Skeletal muscle satellite cell (primary cell): Measurements from ENCODE around the gene DNAI7.

ENCODE experiments used
- H3K27me3 ChIP-seq: 2 replicates; pipeline ENCODE4 v1.7.0; 2013; ENCODE audit warnings: low read length; ENCODE audit not compliant: control insufficient read depth, insufficient read depth
- H3K36me3 ChIP-seq: 2 replicates; pipeline ENCODE4 v1.7.0; 2013; ENCODE audit warnings: mild to moderate bottlenecking, control low read depth, low read length; ENCODE audit not compliant: insufficient read depth
- H3K4me1 ChIP-seq: 2 replicates; pipeline ENCODE4 v1.7.0; 2013; ENCODE audit warnings: low read length; ENCODE audit not compliant: control insufficient read depth, insufficient read depth
- H3K4me2 ChIP-seq: 2 replicates; pipeline ENCODE4 v1.7.0; 2013; ENCODE audit warnings: mild to moderate bottlenecking, low read length
- H3K4me3 ChIP-seq: 2 replicates; pipeline ENCODE4 v1.7.0; 2013; ENCODE audit warnings: low read length
- H3K9ac ChIP-seq: 2 replicates; pipeline ENCODE4 v1.7.0; 2013; ENCODE audit warnings: mild to moderate bottlenecking, low read depth, low read length, moderate library complexity
- H3K9me3 ChIP-seq: replicated peaks from 2 replicates; pipeline ENCODE4 v1.7.0; 2013; ENCODE audit warnings: mild to moderate bottlenecking, control low read depth, low read length

Gene DNAI7

DNA sequence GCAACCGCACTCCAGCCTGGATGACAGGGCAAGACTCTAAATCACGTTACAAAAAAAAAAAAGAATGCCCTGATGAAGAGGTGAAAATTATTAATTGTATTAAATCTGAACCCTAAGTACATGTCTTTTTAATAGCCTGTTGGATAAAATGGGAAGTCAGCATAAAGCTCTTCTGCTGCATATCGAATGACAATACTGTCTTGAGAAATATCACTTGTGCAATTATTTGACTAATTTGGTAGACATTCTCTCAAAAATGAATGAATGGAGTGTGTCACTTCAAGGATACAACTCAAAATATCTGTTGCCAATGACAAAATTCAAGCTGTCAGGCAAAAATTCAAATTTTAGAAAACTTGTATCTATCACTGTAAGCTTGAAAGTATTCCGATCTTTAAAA lies 38.9 kb downstream of the DNAI7 start:
- no peak overlapping the region for H3K4me2 ChIP-seq
- H3K9me3 ChIP-seq, result no peaks in the 10 kb centered on the region
- H3K4me3 ChIP-seq, result no peak overlapping the region
- peaks cover 2% of the 10 kb centered on the region for H3K27me3 ChIP-seq
- no peaks in the 10 kb centered on the region for H3K36me3 ChIP-seq
- H3K9ac ChIP-seq, result no peak overlapping the region
- peaks cover 13% of the 10 kb centered on the region for H3K4me1 ChIP-seq

DNA sequence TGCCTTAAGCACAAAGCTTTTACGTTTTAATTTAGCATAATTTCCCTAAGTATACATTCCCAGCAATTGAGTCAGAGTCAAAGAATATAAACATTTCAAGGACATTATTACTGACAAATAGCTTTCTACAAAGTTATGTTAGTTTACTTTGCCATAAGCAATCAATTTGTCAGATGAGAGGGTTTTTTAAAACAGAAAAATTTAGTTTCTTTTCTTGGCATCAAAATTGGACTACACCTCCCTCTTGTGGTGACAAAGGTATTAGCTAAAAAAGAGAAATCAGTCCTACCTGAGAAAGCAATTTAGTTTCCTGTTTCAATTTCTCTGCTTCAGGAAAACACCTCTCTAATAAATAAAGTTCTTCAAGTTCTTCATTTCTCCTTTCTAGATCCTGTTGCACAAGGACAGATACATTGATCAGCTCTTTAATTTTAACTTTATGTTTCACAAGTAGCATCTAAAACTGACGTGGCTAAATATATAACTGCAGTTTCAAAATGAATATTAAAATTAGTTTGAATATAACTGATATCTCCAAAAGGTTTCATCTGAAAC lies 39.9 kb downstream of the DNAI7 start:
- Histone ChIP-seq H3K36me3 (no peaks in the 10 kb centered on the region), H3K27me3 (no peaks in the 10 kb centered on the region), H3K4me2 (peak overlapping the region; percentile 36), H3K9me3 (no peaks in the 10 kb centered on the region), H3K9ac (peak overlapping the region; percentile 41), H3K4me3 (no peak overlapping the region), H3K4me1 (peaks cover 15% of the 10 kb centered on the region)

DNA sequence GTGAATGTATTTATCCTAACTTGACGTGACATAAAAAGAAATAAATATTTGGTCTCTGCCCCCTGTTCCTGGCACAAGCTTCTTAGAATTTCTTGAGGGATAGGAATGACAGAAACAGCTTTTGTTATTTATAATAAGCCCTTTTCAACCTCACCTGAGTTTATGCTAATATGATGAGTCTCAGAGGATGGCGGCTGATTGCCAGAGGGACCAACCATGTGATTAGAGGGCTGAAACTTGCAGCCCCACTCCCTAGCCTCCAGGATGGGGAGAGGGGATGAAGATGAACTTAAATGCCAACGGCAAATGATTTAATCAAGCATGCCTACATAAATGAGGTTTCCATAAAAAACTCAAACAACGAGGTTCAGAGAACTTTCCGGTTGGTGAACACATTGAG lies 42.9 kb downstream of the DNAI7 start:
- Histone ChIP-seq H3K27me3 (no peaks in the 10 kb centered on the region), H3K4me1 (peaks cover 15% of the 10 kb centered on the region), H3K4me2 (peak overlapping the region; percentile 6), H3K9me3 (no peaks in the 10 kb centered on the region), H3K36me3 (no peaks in the 10 kb centered on the region), H3K9ac (peak overlapping the region; percentile 52), H3K4me3 (no peak overlapping the region)

DNA sequence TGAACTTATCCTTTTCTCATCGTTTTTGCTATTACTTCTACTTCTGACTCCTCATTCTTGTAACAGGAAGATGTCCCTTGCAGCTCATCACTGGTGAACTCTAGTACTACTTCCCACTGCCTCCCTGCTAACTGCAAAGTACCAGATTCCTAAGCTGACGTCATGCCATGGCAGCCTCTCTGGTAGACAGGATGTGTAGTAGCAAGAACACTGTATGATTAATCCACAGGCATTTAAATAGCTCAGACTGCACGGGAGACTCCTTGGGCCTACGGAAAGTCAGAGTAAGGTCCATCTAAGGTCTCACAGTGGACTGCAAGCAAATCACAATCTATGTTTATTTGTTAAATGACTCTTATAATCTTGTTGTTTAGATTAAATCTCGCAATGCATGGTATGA lies 43.5 kb downstream of the DNAI7 start:
- H3K4me2 ChIP-seq, result peak overlapping the region; percentile 6
- no peaks in the 10 kb centered on the region for H3K9me3 ChIP-seq
- no peak overlapping the region for H3K4me3 ChIP-seq
- no peaks in the 10 kb centered on the region for H3K27me3 ChIP-seq
- no peaks in the 10 kb centered on the region for H3K36me3 ChIP-seq
- H3K4me1 ChIP-seq, result peaks cover 15% of the 10 kb centered on the region
- peak overlapping the region; percentile 52 for H3K9ac ChIP-seq

DNA sequence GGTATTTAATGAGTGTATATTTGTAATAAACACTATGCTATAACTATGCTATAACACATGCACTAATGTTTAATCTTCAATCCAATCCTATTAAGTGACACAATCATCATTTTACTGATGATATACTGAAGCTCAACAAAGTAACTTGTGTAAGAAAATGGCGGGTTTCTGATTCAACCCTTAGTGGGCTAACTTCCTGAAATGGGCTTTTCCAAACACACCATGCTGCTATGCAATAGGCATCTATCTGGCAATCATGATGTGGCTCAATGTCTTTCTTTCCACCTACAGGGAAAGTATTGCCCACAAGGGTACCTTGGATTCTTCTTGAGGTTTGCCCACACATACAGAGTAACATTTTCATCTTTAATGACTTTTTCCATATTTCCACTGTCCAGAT lies 48.3 kb downstream of the DNAI7 start:
- Histone ChIP-seq H3K4me2 (no peak overlapping the region), H3K36me3 (no peaks in the 10 kb centered on the region)

DNA sequence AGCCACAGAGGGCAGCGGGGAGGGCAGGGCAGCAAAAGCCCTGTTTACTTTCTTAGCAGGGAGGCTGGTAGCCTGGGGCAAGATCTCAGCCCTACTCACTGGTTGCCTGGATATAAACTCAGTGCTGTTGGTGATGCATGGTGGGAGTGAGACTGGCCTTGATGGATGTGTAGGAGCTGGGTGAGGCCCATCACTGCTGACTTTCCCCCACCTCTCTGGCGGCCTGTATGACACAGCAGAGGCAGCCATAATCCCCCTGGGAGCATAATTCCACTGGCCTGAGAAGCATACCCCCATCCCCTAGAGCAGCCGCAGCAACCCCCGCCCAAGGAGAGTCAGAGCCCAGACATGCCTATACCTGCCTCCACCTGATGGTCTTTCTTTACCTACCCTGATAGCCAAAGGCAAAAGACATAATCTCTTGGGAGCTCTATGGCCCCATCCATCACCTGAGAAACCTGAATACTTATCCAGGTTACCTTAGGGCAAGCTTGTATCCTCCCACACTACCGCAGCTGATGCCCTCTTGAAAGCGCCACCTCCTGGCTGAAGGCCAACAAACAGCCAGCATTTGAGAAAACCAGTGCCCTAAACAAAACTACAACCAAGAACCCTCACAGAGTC lies 59.3 kb downstream of the DNAI7 start:
- no peaks in the 10 kb centered on the region for H3K4me1 ChIP-seq
- no peaks in the 10 kb centered on the region for H3K9me3 ChIP-seq
- H3K4me3 ChIP-seq, result no peak overlapping the region
- H3K9ac ChIP-seq, result no peak overlapping the region
- H3K36me3 ChIP-seq, result no peaks in the 10 kb centered on the region
- peaks cover 5% of the 10 kb centered on the region for H3K27me3 ChIP-seq
- no peak overlapping the region for H3K4me2 ChIP-seq

More for the DNA sequence above, 48.3 kb downstream of the DNAI7 start:
- Histone ChIP-seq H3K9me3 (no peaks in the 10 kb centered on the region), H3K4me1 (peaks cover 6% of the 10 kb centered on the region), H3K4me3 (no peak overlapping the region), H3K9ac (no peak overlapping the region), H3K27me3 (no peaks in the 10 kb centered on the region)

DNA sequence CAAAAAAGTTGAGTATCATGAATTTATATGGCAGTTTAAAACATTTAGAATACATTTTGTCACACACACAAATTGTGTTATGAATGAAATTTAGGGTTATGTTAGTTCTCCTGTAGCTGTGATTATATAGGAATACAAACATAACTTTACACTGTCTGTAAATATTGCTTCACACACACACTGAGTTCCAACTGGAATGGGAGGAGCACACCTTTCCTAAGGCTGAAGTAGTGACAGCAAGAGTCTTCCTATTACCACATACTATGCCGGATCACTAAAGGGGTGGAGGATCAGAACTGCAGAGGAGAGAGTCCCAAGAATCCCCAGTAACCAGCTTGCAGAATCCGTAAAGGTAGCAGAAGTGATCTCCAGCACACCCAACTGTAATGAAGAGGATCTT lies 63.7 kb downstream of the DNAI7 start:
- Histone ChIP-seq H3K9me3 (no peaks in the 10 kb centered on the region), H3K9ac (no peak overlapping the region), H3K27me3 (peaks cover 5% of the 10 kb centered on the region), H3K4me2 (no peak overlapping the region), H3K36me3 (no peaks in the 10 kb centered on the region), H3K4me1 (no peaks in the 10 kb centered on the region), H3K4me3 (no peak overlapping the region)

DNA sequence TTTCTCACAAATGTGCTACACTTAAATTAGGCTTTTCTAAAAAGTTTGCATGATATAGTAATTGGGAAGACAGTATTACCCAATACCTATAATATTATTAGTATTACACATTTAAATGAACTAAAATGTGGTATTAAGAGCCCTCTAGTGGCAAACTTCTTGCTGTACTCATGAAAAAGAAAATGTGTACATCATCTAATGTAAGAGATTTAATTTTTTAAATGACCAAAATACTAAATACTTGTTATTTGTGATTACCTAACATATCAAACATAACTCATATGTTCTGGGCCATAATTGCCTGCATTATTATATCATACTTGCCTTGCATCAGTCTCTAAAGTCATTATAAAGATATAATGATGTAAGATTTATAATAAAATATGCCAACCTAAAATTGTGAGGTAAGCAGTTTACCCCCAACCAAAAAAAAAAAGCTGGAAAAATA lies 64.2 kb downstream of the DNAI7 start:
- peaks cover 5% of the 10 kb centered on the region for H3K27me3 ChIP-seq
- no peak overlapping the region for H3K4me3 ChIP-seq
- H3K36me3 ChIP-seq, result no peaks in the 10 kb centered on the region
- no peaks in the 10 kb centered on the region for H3K9me3 ChIP-seq
- H3K4me1 ChIP-seq, result no peaks in the 10 kb centered on the region
- no peak overlapping the region for H3K4me2 ChIP-seq
- H3K9ac ChIP-seq, result no peak overlapping the region

DNA sequence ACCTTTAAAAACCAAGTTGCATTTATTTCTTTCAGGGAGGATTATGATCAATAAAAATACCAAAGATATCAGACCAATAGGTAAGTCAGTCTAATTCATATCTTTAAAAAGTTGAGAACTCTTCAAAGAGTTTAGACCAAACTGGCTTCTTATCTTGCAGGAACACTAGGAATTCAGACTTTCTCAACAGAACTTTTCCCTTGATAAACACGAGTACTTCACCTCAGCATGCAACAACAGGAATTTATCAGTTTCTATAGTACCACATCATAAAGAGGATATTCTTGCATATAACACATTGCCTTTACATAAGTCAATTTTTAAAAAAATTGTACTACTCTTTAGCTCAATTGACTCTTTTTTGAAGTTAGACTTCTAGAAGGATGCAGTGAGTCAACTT lies 68.2 kb downstream of the DNAI7 start:
- Histone ChIP-seq H3K4me1 (no peaks in the 10 kb centered on the region), H3K4me3 (no peak overlapping the region), H3K27me3 (peaks cover 5% of the 10 kb centered on the region), H3K9me3 (no peaks in the 10 kb centered on the region), H3K4me2 (no peak overlapping the region), H3K9ac (no peak overlapping the region), H3K36me3 (no peaks in the 10 kb centered on the region)

DNA sequence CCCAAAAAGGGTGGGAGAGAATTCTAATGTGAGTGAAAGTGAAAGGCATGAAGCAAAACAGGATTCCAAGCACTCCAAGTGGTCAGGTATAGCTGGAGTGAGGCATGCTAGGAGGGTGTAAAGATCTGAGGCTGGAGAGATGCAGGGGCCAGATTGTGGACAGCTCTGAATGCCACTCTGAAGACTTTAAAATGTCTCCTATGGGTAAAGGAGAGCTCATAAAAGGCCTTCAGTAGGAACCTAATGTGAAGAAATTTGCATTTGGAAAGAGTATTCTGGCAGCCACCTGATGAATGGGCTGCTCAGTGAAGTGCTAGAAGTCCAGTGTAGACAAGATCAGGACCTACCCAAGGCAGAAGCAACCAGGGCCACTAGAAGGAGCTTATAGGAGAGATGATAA lies 68.9 kb downstream of the DNAI7 start:
- Histone ChIP-seq H3K4me3 (no peak overlapping the region), H3K27me3 (no peaks in the 10 kb centered on the region), H3K9ac (no peak overlapping the region), H3K4me2 (no peak overlapping the region), H3K9me3 (no peaks in the 10 kb centered on the region), H3K36me3 (no peaks in the 10 kb centered on the region), H3K4me1 (no peaks in the 10 kb centered on the region)

DNA sequence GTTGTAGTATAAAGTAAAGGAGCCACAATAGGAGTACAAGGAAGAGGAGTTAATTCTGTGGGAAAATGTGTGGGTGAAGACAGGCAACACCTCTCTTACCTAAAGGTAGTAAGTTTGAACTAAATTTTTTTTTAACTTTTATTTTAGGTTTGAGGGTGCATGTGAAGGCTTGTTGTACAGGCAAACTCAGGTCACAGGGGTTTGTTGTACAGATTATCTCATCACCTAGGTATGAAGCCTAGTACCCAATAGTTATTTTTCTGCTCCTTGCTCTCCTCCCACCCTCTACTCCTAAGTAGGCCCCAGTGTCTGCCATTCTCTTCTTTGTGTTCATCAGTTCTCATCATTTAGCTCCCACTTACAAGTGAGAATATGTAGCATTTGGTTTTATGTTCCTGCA lies 70.5 kb downstream of the DNAI7 start:
- H3K36me3 ChIP-seq, result no peaks in the 10 kb centered on the region
- no peaks in the 10 kb centered on the region for H3K4me1 ChIP-seq
- no peaks in the 10 kb centered on the region for H3K27me3 ChIP-seq
- H3K9me3 ChIP-seq, result no peaks in the 10 kb centered on the region
- H3K9ac ChIP-seq, result no peak overlapping the region
- H3K4me2 ChIP-seq, result no peak overlapping the region
- no peak overlapping the region for H3K4me3 ChIP-seq

DNA sequence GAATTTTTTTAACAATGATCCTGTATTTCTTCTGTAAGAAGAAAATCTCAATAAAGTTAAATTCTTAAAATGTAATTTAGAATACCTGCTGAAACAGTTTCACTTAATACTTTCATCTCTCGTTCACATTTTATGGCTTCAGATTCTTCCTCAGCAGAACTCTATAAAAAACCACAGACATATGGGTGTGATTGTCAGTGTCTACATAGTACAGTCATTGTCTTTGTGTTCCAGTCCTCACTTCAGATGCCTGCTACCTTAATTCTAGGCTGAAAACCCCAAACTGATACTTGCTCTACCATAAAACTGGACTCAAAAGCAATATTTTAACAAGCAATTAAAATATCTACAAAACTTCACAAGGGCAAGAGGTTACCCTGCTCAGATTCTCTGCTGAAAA lies 71.8 kb downstream of the DNAI7 start:
- H3K4me1 ChIP-seq, result no peaks in the 10 kb centered on the region
- H3K9ac ChIP-seq, result no peak overlapping the region
- no peak overlapping the region for H3K4me2 ChIP-seq
- no peaks in the 10 kb centered on the region for H3K9me3 ChIP-seq
- no peaks in the 10 kb centered on the region for H3K36me3 ChIP-seq
- H3K27me3 ChIP-seq, result no peaks in the 10 kb centered on the region
- no peak overlapping the region for H3K4me3 ChIP-seq
